H1 (cell line): Measurements from ENCODE around the gene DNAJC7. TPM values are rescaled to one million over a fixed set of nuclear protein-coding genes. Genes with fewer than 3 reads are reported as not detected.

Experiments used
- CTCF ChIA-PET: fragments of 300-600 bp; sonication (Branson Sonifier 250); formaldehyde crosslinking; loops from one replicate; lab custom pipeline; 2021; ENCODE audit not compliant: partially characterized antibody; lab: Charles Lee
- POLR2A ChIA-PET: fragments of 300-600 bp; sonication (Branson Sonifier 250); formaldehyde crosslinking; loops from one replicate; lab custom pipeline; 2021; ENCODE audit warnings: inconsistent platforms; ENCODE audit not compliant: partially characterized antibody; lab: Charles Lee
- DNase-seq, 2 experiments: peaks; one replicate each; pipeline versions ENCODE4 v3.0.0 to v3.0.0-alpha.2; 2010 to 2022; ENCODE audit warnings: low spot score in 2 of 2, low read depth in 1 of 2, mixed read lengths in 1 of 2
- FAIRE-seq: peaks from 2 replicates; lab custom pipeline; 2011; peaks lifted over from hg19 to GRCh38; lab: Jason Lieb, UNC
- H2AFZ ChIP-seq: 2 replicates; pipeline ENCODE4 v1.8.1; 2012; ENCODE audit warnings: low read length, inconsistent platforms
- H2AK5ac ChIP-seq: 2 replicates; pipeline ENCODE4 v1.6.1; 2013; ENCODE audit warnings: low read depth, low read length
- H2BK120ac ChIP-seq: replicated peaks from 2 replicates; pipeline ENCODE3; 2013; ENCODE audit warnings: low read depth, low read length, inconsistent platforms
- H2BK12ac ChIP-seq: 2 replicates; pipeline ENCODE4 v1.6.1; 2013; ENCODE audit warnings: low read depth, low read length
- H2BK15ac ChIP-seq: 2 replicates; pipeline ENCODE4 v1.6.1; 2013; ENCODE audit warnings: low read length
- H2BK20ac ChIP-seq: 2 replicates; pipeline ENCODE4 v1.6.1; 2013; ENCODE audit warnings: low read length
- H2BK5ac ChIP-seq: 2 replicates; pipeline ENCODE4 v1.6.1; 2013; ENCODE audit warnings: low read depth, low read length
- H3K14ac ChIP-seq: 2 replicates; pipeline ENCODE4 v1.6.1; 2013; ENCODE audit warnings: inconsistent platforms; ENCODE audit not compliant: insufficient read length
- H3K18ac ChIP-seq: 2 replicates; pipeline ENCODE4 v1.6.1; 2013; ENCODE audit warnings: low read length; ENCODE audit errors: extremely low read depth
- H3K23ac ChIP-seq: 2 replicates; pipeline ENCODE4 v1.6.1; 2013; ENCODE audit warnings: inconsistent platforms; ENCODE audit not compliant: insufficient read length
- H3K23me2 ChIP-seq: 2 replicates; pipeline ENCODE4 v1.6.1; 2013; ENCODE audit warnings: low read depth, low read length
- H3K27ac ChIP-seq: 2 replicates; pipeline ENCODE4 v1.6.1; 2011; ENCODE audit warnings: low read depth, low read length, inconsistent platforms
- H3K27me3 ChIP-seq, 4 experiments: replicated peaks in 1 of 4; 1 replicate in 1 of 4; 2 replicates in 3 of 4; pipeline versions ENCODE4 v1.6.1 to v1.8.1; 2011 to 2013; ENCODE audit warnings: low read length in 3 of 4, mild to moderate bottlenecking in 3 of 4, inconsistent platforms in 2 of 4, mixed read lengths in 2 of 4, moderate library complexity in 1 of 4; ENCODE audit not compliant: control insufficient read depth in 3 of 4, insufficient read depth in 3 of 4; ENCODE audit errors: extremely low read depth in 1 of 4
- H3K36me3 ChIP-seq, 4 experiments: 2 replicates each; pipeline versions ENCODE4 v1.6.1 to v1.8.1; 2011 to 2013; ENCODE audit warnings: mild to moderate bottlenecking in 4 of 4, low read length in 3 of 4, moderate library complexity in 2 of 4, control low read depth in 1 of 4, inconsistent platforms in 1 of 4; ENCODE audit not compliant: insufficient read depth in 4 of 4, control insufficient read depth in 2 of 4
- H3K4ac ChIP-seq: replicated peaks from 2 replicates; pipeline ENCODE3; 2013; ENCODE audit warnings: low read length, low read depth, mixed read lengths, inconsistent platforms; ENCODE audit not compliant: insufficient read length
- H3K4me1 ChIP-seq, 4 experiments: replicated peaks in 1 of 4; 1 replicate in 1 of 4; 2 replicates in 3 of 4; pipeline versions ENCODE4 v1.6.1 to v1.8.1; 2011 to 2013; ENCODE audit warnings: low read length in 3 of 4, inconsistent platforms in 2 of 4, mixed read lengths in 1 of 4; ENCODE audit not compliant: insufficient read depth in 4 of 4, control insufficient read depth in 3 of 4
- H3K4me2 ChIP-seq, 2 experiments: 2 replicates each; pipeline versions ENCODE4 v1.6.1 to v1.8.1; 2011 to 2013; ENCODE audit warnings: low read depth in 2 of 2, low read length in 2 of 2, control low read depth in 1 of 2, inconsistent platforms in 1 of 2, mild to moderate bottlenecking in 1 of 2; ENCODE audit not compliant: insufficient read depth in 1 of 2
- H3K4me3 ChIP-seq, 4 experiments: fragments of 200-600, 300-600 bp in 1 of 4; sonication (generic), shearing (Covaris generic), sonication (Bioruptor Twin) in 1 of 4; 2 replicates each; pipeline versions ENCODE4 v1.5.1 to v1.8.1; 2011 to 2016; ENCODE audit warnings: low read length in 4 of 4, low read depth in 3 of 4, control low read depth in 2 of 4, inconsistent platforms in 2 of 4, mild to moderate bottlenecking in 2 of 4, mixed read lengths in 1 of 4, moderate library complexity in 1 of 4; ENCODE audit not compliant: insufficient read depth in 2 of 4; ENCODE audit errors: extremely low read depth in 1 of 4
- H3K56ac ChIP-seq: replicated peaks from 2 replicates; pipeline ENCODE3; 2013; ENCODE audit warnings: low read depth, mild to moderate bottlenecking, mixed read lengths, low read length, inconsistent platforms; ENCODE audit not compliant: insufficient read length
- H3K79me1 ChIP-seq: 2 replicates; pipeline ENCODE4 v1.6.1; 2013; ENCODE audit warnings: low read depth, low read length, control low read depth
- H3K79me2 ChIP-seq, 2 experiments: 2 replicates each; pipeline versions ENCODE4 v1.6.1 to v1.8.1; 2012 to 2013; ENCODE audit warnings: low read length in 2 of 2, mild to moderate bottlenecking in 2 of 2, inconsistent platforms in 1 of 2; ENCODE audit not compliant: insufficient read depth in 2 of 2, control insufficient read depth in 1 of 2
- H3K9ac ChIP-seq, 4 experiments: replicated peaks in 1 of 4; 1 replicate in 1 of 4; 2 replicates in 3 of 4; pipeline versions ENCODE4 v1.6.1 to v1.8.1; 2011 to 2013; ENCODE audit warnings: low read depth in 3 of 4, low read length in 3 of 4, control low read depth in 2 of 4, mild to moderate bottlenecking in 2 of 4, moderate library complexity in 2 of 4, inconsistent platforms in 1 of 4; ENCODE audit errors: extremely low read depth in 1 of 4
- H3K9me3 ChIP-seq, 2 experiments: 2 replicates each; pipeline versions ENCODE4 v1.6.1 to v1.8.1; 2012 to 2013; ENCODE audit warnings: mild to moderate bottlenecking in 2 of 2, moderate library complexity in 2 of 2, control low read depth in 1 of 2, inconsistent platforms in 1 of 2, low read depth in 1 of 2, low read length in 1 of 2, mixed read lengths in 1 of 2; ENCODE audit not compliant: insufficient read depth in 2 of 2
- H4K20me1 ChIP-seq, 2 experiments: replicated peaks in 1 of 2; 2 replicates each; pipeline versions ENCODE3 to v1.8.1; 2011 to 2013; ENCODE audit warnings: inconsistent platforms in 2 of 2, low read length in 2 of 2, mild to moderate bottlenecking in 1 of 2; ENCODE audit not compliant: insufficient read depth in 2 of 2, control insufficient read depth in 1 of 2
- H4K5ac ChIP-seq: 2 replicates; pipeline ENCODE4 v1.6.1; 2013; ENCODE audit warnings: low read length, low read depth, mixed read lengths, inconsistent platforms; ENCODE audit not compliant: insufficient read length
- H4K8ac ChIP-seq: 2 replicates; pipeline ENCODE4 v1.8.0; 2013; ENCODE audit warnings: mild to moderate bottlenecking, moderate library complexity, low read length, inconsistent platforms; ENCODE audit not compliant: insufficient read depth; ENCODE audit errors: extremely low read depth
- H4K91ac ChIP-seq: replicated peaks from 2 replicates; pipeline ENCODE3; 2013; ENCODE audit warnings: low read length, mixed read lengths, inconsistent platforms; ENCODE audit not compliant: insufficient read length
- ASH2L ChIP-seq: fragments of 200-600, 300-600 bp; sonication (generic); IDR thresholded peaks from one replicate; pipeline ENCODE4 v1.7.1; 2017; ENCODE audit warnings: low read length
- GABPA ChIP-seq: IDR thresholded peaks from 2 replicates; pipeline ENCODE4 v1.6.1; 2011; ENCODE audit warnings: mild to moderate bottlenecking, low read length, moderate library complexity, borderline replicate concordance; ENCODE audit not compliant: insufficient read depth
- HDAC6 ChIP-seq: IDR thresholded peaks from one replicate; pipeline ENCODE4 v1.7.1; 2012; ENCODE audit warnings: low read depth, mild to moderate bottlenecking, inconsistent platforms, low read length, moderate library complexity
- JUN ChIP-seq: IDR thresholded peaks from 2 replicates; pipeline ENCODE4 v1.6.1; 2011; ENCODE audit warnings: low read depth, mild to moderate bottlenecking, improper control_type of control experiment, low read length
- RAD21 ChIP-seq, 2 experiments: IDR thresholded peaks in 1 of 2; conservative IDR thresholded peaks in 1 of 2; 2 replicates each; pipeline ENCODE4 v1.6.1; 2011; ENCODE audit warnings: low read depth in 2 of 2, low read length in 2 of 2, improper control_type of control experiment in 1 of 2, inconsistent platforms in 1 of 2, mild to moderate bottlenecking in 1 of 2, moderate library complexity in 1 of 2
- RNF2 ChIP-seq: fragments of 200-900, 300-1000 bp; sonication (generic); IDR thresholded peaks from 2 replicates; pipeline ENCODE4 v1.7.1; 2016; ENCODE audit warnings: borderline replicate concordance, low read depth, mild to moderate bottlenecking, antibody characterized with exemption, low read length; ENCODE audit not compliant: poor library complexity, severe bottlenecking; ENCODE audit errors: missing control alignments
- SUZ12 ChIP-seq: fragments of 200-600 bp; sonication (generic); IDR thresholded peaks from 2 replicates; pipeline ENCODE4 v1.6.1; 2012; ENCODE audit warnings: mild to moderate bottlenecking, inconsistent platforms, low read length, moderate library complexity, mixed read lengths
- TCF12 ChIP-seq: IDR thresholded peaks from 2 replicates; pipeline ENCODE4 v1.6.1; 2011; ENCODE audit warnings: low read depth, mild to moderate bottlenecking, low read length
- WGBS, 2 experiments: shearing (Covaris generic) in 1 of 2; methylation state at CpG; one replicate each; pipeline versions ENCODE4 v1.1.6 to v1.1.7; 2013 to 2015; ENCODE audit warnings: low lambda C conversion rate in 2 of 2, mixed read lengths in 2 of 2, inconsistent platforms in 1 of 2, low coverage in 1 of 2, missing lambda C conversion rate in 1 of 2; ENCODE audit not compliant: insufficient replicate concordance in 2 of 2, insufficient coverage in 1 of 2, insufficient read length in 1 of 2; ENCODE audit errors: extremely low coverage in 1 of 2, missing lambda C conversion rate in 1 of 2; 5-methylcytosine and 5-hydroxymethylcytosine counted together
- polyA plus RNA-seq, 7 experiments: library from polyadenylated mRNA; depleted of rRNA in 3 of 7; stranded (reverse) in 5 of 7; unstranded in 2 of 7; fragments of >200 nt in 5 of 7; fragments of 200-250 nt in 2 of 7; gene quantifications; 1 replicate in 5 of 7; 2 replicates in 1 of 7; 4 replicates in 1 of 7; pipeline versions ENCODE4 v1.2.1 to v1.2.3, GENCODE V29; 2011 to 2013; ENCODE audit warnings: missing spikeins in 2 of 7, mixed read lengths in 2 of 7
- total RNA-seq: library from RNA; stranded (reverse); fragmentation: NEBNext Ultra II Directional; extraction: Animal tissue kit (Norgen Biotek cat#: 25700); gene quantifications from 2 replicates; pipeline ENCODE4 v1.2.1, GENCODE V29; 2021
- TF ChIP-seq, protein P1 (sequence below): IDR thresholded peaks from 2 replicates; pipeline ENCODE4 v1.6.1; 2012; ENCODE audit warnings: inconsistent platforms
- TF ChIP-seq, protein P2 (sequence below): IDR thresholded peaks from 2 replicates; pipeline ENCODE4 v1.6.1; 2011; ENCODE audit warnings: low read length, improper control_type of control experiment
- TF ChIP-seq, protein P3 (sequence below): IDR thresholded peaks from 2 replicates; pipeline ENCODE4 v1.6.1; 2011; ENCODE audit warnings: low read depth, mild to moderate bottlenecking, low read length; ENCODE audit not compliant: insufficient read depth

DNAJC7 gene
- total and polyA plus RNA-seq, 2 of the 8 experiments (the other 6 are each of a cell fraction or from before 2014, with no cell fraction given), result 31.0 to 148 TPM

GRCh38 chr17:41944943-41945342 is 72.3 kb downstream of the DNAJC7 start:
- no peak overlapping the region for H2AK5ac ChIP-seq
- CTCF ChIA-PET, result interaction anchor here (0.8 to 3.2 kb wide), 4 partner anchors 10 to 31 kb away, joined by 4 to 13 read pairs (median 6); no protein-coding TSS in a partner anchor
- no peak for FAIRE-seq
- TF ChIP-seq, protein P1, sequence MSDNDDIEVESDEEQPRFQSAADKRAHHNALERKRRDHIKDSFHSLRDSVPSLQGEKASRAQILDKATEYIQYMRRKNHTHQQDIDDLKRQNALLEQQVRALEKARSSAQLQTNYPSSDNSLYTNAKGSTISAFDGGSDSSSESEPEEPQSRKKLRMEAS, result no peak
- TF ChIP-seq RAD21 (IDR thresholded peaks at IDR 0.05 in 1 of 2, conservative IDR thresholded peaks at IDR 0.05 in 1 of 2; ENCODE audit: low read depth in 2 of 2, low read length in 2 of 2), result no peak
- TF ChIP-seq, protein P2, sequence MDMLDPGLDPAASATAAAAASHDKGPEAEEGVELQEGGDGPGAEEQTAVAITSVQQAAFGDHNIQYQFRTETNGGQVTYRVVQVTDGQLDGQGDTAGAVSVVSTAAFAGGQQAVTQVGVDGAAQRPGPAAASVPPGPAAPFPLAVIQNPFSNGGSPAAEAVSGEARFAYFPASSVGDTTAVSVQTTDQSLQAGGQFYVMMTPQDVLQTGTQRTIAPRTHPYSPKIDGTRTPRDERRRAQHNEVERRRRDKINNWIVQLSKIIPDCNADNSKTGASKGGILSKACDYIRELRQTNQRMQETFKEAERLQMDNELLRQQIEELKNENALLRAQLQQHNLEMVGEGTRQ, result no peak
- no peak for TF ChIP-seq ASH2L
- no peak for TF ChIP-seq RNF2
- no peak for TF ChIP-seq TCF12
- no peak for TF ChIP-seq JUN
- TF ChIP-seq HDAC6, result no peak
- TF ChIP-seq, protein P3, sequence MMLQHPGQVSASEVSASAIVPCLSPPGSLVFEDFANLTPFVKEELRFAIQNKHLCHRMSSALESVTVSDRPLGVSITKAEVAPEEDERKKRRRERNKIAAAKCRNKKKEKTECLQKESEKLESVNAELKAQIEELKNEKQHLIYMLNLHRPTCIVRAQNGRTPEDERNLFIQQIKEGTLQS, result no peak
- TF ChIP-seq SUZ12, result no peak
- TF ChIP-seq GABPA, result no peak

More at GRCh38 chr17:41944943-41945342, 72.3 kb downstream of the DNAJC7 start:
- Histone ChIP-seq H3K23ac (no peak overlapping the region), H3K36me3 (no peaks in the 10 kb centered on the region), H3K27me3 (no peaks in the 10 kb centered on the region), H3K4ac (no peak overlapping the region), H2BK15ac (no peak overlapping the region), H2BK120ac (no peak overlapping the region), H3K56ac (no peak overlapping the region), H4K5ac (no peak overlapping the region), H3K18ac (no peak overlapping the region), H2AFZ (no peak overlapping the region), H2BK20ac (no peak overlapping the region), H3K9ac (no peak overlapping the region), H2BK12ac (no peak overlapping the region), H4K91ac (no peak overlapping the region), H3K23me2 (no peaks in the 10 kb centered on the region), H3K4me3 (no peak overlapping the region), H3K4me1 (no peaks in the 10 kb centered on the region), H3K14ac (no peak overlapping the region), H3K79me2 (no peaks in the 10 kb centered on the region), H4K20me1 (no peaks in the 10 kb centered on the region), H4K8ac (no peak overlapping the region), H3K27ac (no peak overlapping the region), H3K79me1 (no peaks in the 10 kb centered on the region), H2BK5ac (no peak overlapping the region), H3K9me3 (no peaks in the 10 kb centered on the region), H3K4me2 (no peak overlapping the region)
- no peak for DNase-seq
- POLR2A ChIA-PET, result interaction anchor here (0.6 to 1.7 kb wide), 6 partner anchors 8 to 173 kb away, joined by 3 to 5 read pairs (median 4); partner anchors contain the start of genes ACLY and ODAD4
- 97% methylated on average over 3 of the region's 3 CpGs; no CpG with 5 or more reads in 1 of the 2 experiments for WGBS, 2 experiments
